H1 (cell line): ENCODE data around the gene HDAC7. TPM values are rescaled to one million over a fixed set of nuclear protein-coding genes. Genes with fewer than 3 reads are reported as not detected.

Experiments
- CTCF ChIA-PET: fragments of 300-600 bp; sonication (Branson Sonifier 250); formaldehyde crosslinking; loops from one replicate; lab custom pipeline; 2021; ENCODE audit not compliant: partially characterized antibody; lab: Charles Lee
- POLR2A ChIA-PET: fragments of 300-600 bp; sonication (Branson Sonifier 250); formaldehyde crosslinking; loops from one replicate; lab custom pipeline; 2021; ENCODE audit warnings: inconsistent platforms; ENCODE audit not compliant: partially characterized antibody; lab: Charles Lee
- DNase-seq, 2 experiments: peaks; one replicate each; pipeline versions ENCODE4 v3.0.0 to v3.0.0-alpha.2; 2010 to 2022; ENCODE audit warnings: low spot score in 2 of 2, low read depth in 1 of 2, mixed read lengths in 1 of 2
- FAIRE-seq: peaks from 2 replicates; lab custom pipeline; 2011; peaks lifted over from hg19 to GRCh38; lab: Jason Lieb, UNC
- H2AFZ ChIP-seq: 2 replicates; pipeline ENCODE4 v1.8.1; 2012; ENCODE audit warnings: low read length, inconsistent platforms
- H2AK5ac ChIP-seq: 2 replicates; pipeline ENCODE4 v1.6.1; 2013; ENCODE audit warnings: low read depth, low read length
- H2BK120ac ChIP-seq: replicated peaks from 2 replicates; pipeline ENCODE3; 2013; ENCODE audit warnings: low read depth, low read length, inconsistent platforms
- H2BK12ac ChIP-seq: 2 replicates; pipeline ENCODE4 v1.6.1; 2013; ENCODE audit warnings: low read depth, low read length
- H2BK15ac ChIP-seq: 2 replicates; pipeline ENCODE4 v1.6.1; 2013; ENCODE audit warnings: low read length
- H2BK20ac ChIP-seq: 2 replicates; pipeline ENCODE4 v1.6.1; 2013; ENCODE audit warnings: low read length
- H2BK5ac ChIP-seq: 2 replicates; pipeline ENCODE4 v1.6.1; 2013; ENCODE audit warnings: low read depth, low read length
- H3K14ac ChIP-seq: 2 replicates; pipeline ENCODE4 v1.6.1; 2013; ENCODE audit warnings: inconsistent platforms; ENCODE audit not compliant: insufficient read length
- H3K18ac ChIP-seq: 2 replicates; pipeline ENCODE4 v1.6.1; 2013; ENCODE audit warnings: low read length; ENCODE audit errors: extremely low read depth
- H3K23ac ChIP-seq: 2 replicates; pipeline ENCODE4 v1.6.1; 2013; ENCODE audit warnings: inconsistent platforms; ENCODE audit not compliant: insufficient read length
- H3K23me2 ChIP-seq: 2 replicates; pipeline ENCODE4 v1.6.1; 2013; ENCODE audit warnings: low read depth, low read length
- H3K27ac ChIP-seq: 2 replicates; pipeline ENCODE4 v1.6.1; 2011; ENCODE audit warnings: low read depth, low read length, inconsistent platforms
- H3K27me3 ChIP-seq, 4 experiments: replicated peaks in 1 of 4; 1 replicate in 1 of 4; 2 replicates in 3 of 4; pipeline versions ENCODE4 v1.6.1 to v1.8.1; 2011 to 2013; ENCODE audit warnings: low read length in 3 of 4, mild to moderate bottlenecking in 3 of 4, inconsistent platforms in 2 of 4, mixed read lengths in 2 of 4, moderate library complexity in 1 of 4; ENCODE audit not compliant: control insufficient read depth in 3 of 4, insufficient read depth in 3 of 4; ENCODE audit errors: extremely low read depth in 1 of 4
- H3K36me3 ChIP-seq, 4 experiments: 2 replicates each; pipeline versions ENCODE4 v1.6.1 to v1.8.1; 2011 to 2013; ENCODE audit warnings: mild to moderate bottlenecking in 4 of 4, low read length in 3 of 4, moderate library complexity in 2 of 4, control low read depth in 1 of 4, inconsistent platforms in 1 of 4; ENCODE audit not compliant: insufficient read depth in 4 of 4, control insufficient read depth in 2 of 4
- H3K4ac ChIP-seq: replicated peaks from 2 replicates; pipeline ENCODE3; 2013; ENCODE audit warnings: low read length, low read depth, mixed read lengths, inconsistent platforms; ENCODE audit not compliant: insufficient read length
- H3K4me1 ChIP-seq, 4 experiments: replicated peaks in 1 of 4; 1 replicate in 1 of 4; 2 replicates in 3 of 4; pipeline versions ENCODE4 v1.6.1 to v1.8.1; 2011 to 2013; ENCODE audit warnings: low read length in 3 of 4, inconsistent platforms in 2 of 4, mixed read lengths in 1 of 4; ENCODE audit not compliant: insufficient read depth in 4 of 4, control insufficient read depth in 3 of 4
- H3K4me2 ChIP-seq, 2 experiments: 2 replicates each; pipeline versions ENCODE4 v1.6.1 to v1.8.1; 2011 to 2013; ENCODE audit warnings: low read depth in 2 of 2, low read length in 2 of 2, control low read depth in 1 of 2, inconsistent platforms in 1 of 2, mild to moderate bottlenecking in 1 of 2; ENCODE audit not compliant: insufficient read depth in 1 of 2
- H3K4me3 ChIP-seq, 4 experiments: fragments of 200-600, 300-600 bp in 1 of 4; sonication (generic), shearing (Covaris generic), sonication (Bioruptor Twin) in 1 of 4; 2 replicates each; pipeline versions ENCODE4 v1.5.1 to v1.8.1; 2011 to 2016; ENCODE audit warnings: low read length in 4 of 4, low read depth in 3 of 4, control low read depth in 2 of 4, inconsistent platforms in 2 of 4, mild to moderate bottlenecking in 2 of 4, mixed read lengths in 1 of 4, moderate library complexity in 1 of 4; ENCODE audit not compliant: insufficient read depth in 2 of 4; ENCODE audit errors: extremely low read depth in 1 of 4
- H3K56ac ChIP-seq: replicated peaks from 2 replicates; pipeline ENCODE3; 2013; ENCODE audit warnings: low read depth, mild to moderate bottlenecking, mixed read lengths, low read length, inconsistent platforms; ENCODE audit not compliant: insufficient read length
- H3K79me1 ChIP-seq: 2 replicates; pipeline ENCODE4 v1.6.1; 2013; ENCODE audit warnings: low read depth, low read length, control low read depth
- H3K79me2 ChIP-seq, 2 experiments: 2 replicates each; pipeline versions ENCODE4 v1.6.1 to v1.8.1; 2012 to 2013; ENCODE audit warnings: low read length in 2 of 2, mild to moderate bottlenecking in 2 of 2, inconsistent platforms in 1 of 2; ENCODE audit not compliant: insufficient read depth in 2 of 2, control insufficient read depth in 1 of 2
- H3K9ac ChIP-seq, 4 experiments: replicated peaks in 1 of 4; 1 replicate in 1 of 4; 2 replicates in 3 of 4; pipeline versions ENCODE4 v1.6.1 to v1.8.1; 2011 to 2013; ENCODE audit warnings: low read depth in 3 of 4, low read length in 3 of 4, control low read depth in 2 of 4, mild to moderate bottlenecking in 2 of 4, moderate library complexity in 2 of 4, inconsistent platforms in 1 of 4; ENCODE audit errors: extremely low read depth in 1 of 4
- H3K9me3 ChIP-seq, 2 experiments: 2 replicates each; pipeline versions ENCODE4 v1.6.1 to v1.8.1; 2012 to 2013; ENCODE audit warnings: mild to moderate bottlenecking in 2 of 2, moderate library complexity in 2 of 2, control low read depth in 1 of 2, inconsistent platforms in 1 of 2, low read depth in 1 of 2, low read length in 1 of 2, mixed read lengths in 1 of 2; ENCODE audit not compliant: insufficient read depth in 2 of 2
- H4K20me1 ChIP-seq, 2 experiments: replicated peaks in 1 of 2; 2 replicates each; pipeline versions ENCODE3 to v1.8.1; 2011 to 2013; ENCODE audit warnings: inconsistent platforms in 2 of 2, low read length in 2 of 2, mild to moderate bottlenecking in 1 of 2; ENCODE audit not compliant: insufficient read depth in 2 of 2, control insufficient read depth in 1 of 2
- H4K5ac ChIP-seq: 2 replicates; pipeline ENCODE4 v1.6.1; 2013; ENCODE audit warnings: low read length, low read depth, mixed read lengths, inconsistent platforms; ENCODE audit not compliant: insufficient read length
- H4K8ac ChIP-seq: 2 replicates; pipeline ENCODE4 v1.8.0; 2013; ENCODE audit warnings: mild to moderate bottlenecking, moderate library complexity, low read length, inconsistent platforms; ENCODE audit not compliant: insufficient read depth; ENCODE audit errors: extremely low read depth
- H4K91ac ChIP-seq: replicated peaks from 2 replicates; pipeline ENCODE3; 2013; ENCODE audit warnings: low read length, mixed read lengths, inconsistent platforms; ENCODE audit not compliant: insufficient read length
- ATF2 ChIP-seq: IDR thresholded peaks from 2 replicates; pipeline ENCODE4 v1.6.1; 2012; ENCODE audit warnings: low read length, inconsistent platforms
- BACH1 ChIP-seq: IDR thresholded peaks from 2 replicates; pipeline ENCODE4 v1.6.1; 2012; ENCODE audit warnings: low read length, improper control_type of control experiment
- CBX5 ChIP-seq: fragments of 300-800, 300-1000 bp; sonication (generic); IDR thresholded peaks from 2 replicates; pipeline ENCODE4 v1.7.1; 2016; ENCODE audit warnings: antibody characterized with exemption, low read length, low read depth
- CHD2 ChIP-seq: IDR thresholded peaks from 2 replicates; pipeline ENCODE4 v1.6.1; 2012; ENCODE audit warnings: low read length, improper control_type of control experiment
- GTF2F1 ChIP-seq: IDR thresholded peaks from 2 replicates; pipeline ENCODE4 v1.6.1; 2012; ENCODE audit warnings: low read depth, low read length, improper control_type of control experiment, borderline replicate concordance
- HDAC6 ChIP-seq: IDR thresholded peaks from one replicate; pipeline ENCODE4 v1.7.1; 2012; ENCODE audit warnings: low read depth, mild to moderate bottlenecking, inconsistent platforms, low read length, moderate library complexity
- JUND ChIP-seq: IDR thresholded peaks from 2 replicates; pipeline ENCODE4 v1.6.1; 2011; ENCODE audit warnings: mild to moderate bottlenecking, improper control_type of control experiment, low read length
- KDM4A ChIP-seq: IDR thresholded peaks from one replicate; pipeline ENCODE4 v1.7.1; 2012; ENCODE audit warnings: low read depth, mild to moderate bottlenecking, moderate library complexity, low read length, inconsistent platforms; ENCODE audit not compliant: severe bottlenecking
- KDM5A ChIP-seq: fragments of 200-600 bp; IDR thresholded peaks from 2 replicates; pipeline ENCODE4 v1.7.1; 2012; ENCODE audit warnings: mild to moderate bottlenecking, low read length, inconsistent platforms, mixed read lengths
- MAX ChIP-seq: IDR thresholded peaks from 2 replicates; pipeline ENCODE4 v1.6.1; 2012; ENCODE audit warnings: inconsistent platforms
- POLR2A ChIP-seq, 2 experiments: IDR thresholded peaks; 1 replicate in 1 of 2; 2 replicates in 1 of 2; pipeline ENCODE4 v1.6.1; 2011; ENCODE audit warnings: low read depth in 2 of 2, low read length in 2 of 2, mild to moderate bottlenecking in 2 of 2; ENCODE audit errors: control extremely low read depth in 1 of 2
- SIRT6 ChIP-seq: IDR thresholded peaks from one replicate; pipeline ENCODE4 v1.7.1; 2012; ENCODE audit warnings: low read length, inconsistent platforms
- SIX5 ChIP-seq: IDR thresholded peaks from 2 replicates; pipeline ENCODE4 v1.6.1; 2011; ENCODE audit warnings: mild to moderate bottlenecking, low read depth, low read length
- SUZ12 ChIP-seq: fragments of 200-600 bp; sonication (generic); IDR thresholded peaks from 2 replicates; pipeline ENCODE4 v1.6.1; 2012; ENCODE audit warnings: mild to moderate bottlenecking, inconsistent platforms, low read length, moderate library complexity, mixed read lengths
- WGBS, 2 experiments: shearing (Covaris generic) in 1 of 2; methylation state at CpG; one replicate each; pipeline versions ENCODE4 v1.1.6 to v1.1.7; 2013 to 2015; ENCODE audit warnings: low lambda C conversion rate in 2 of 2, mixed read lengths in 2 of 2, inconsistent platforms in 1 of 2, low coverage in 1 of 2, missing lambda C conversion rate in 1 of 2; ENCODE audit not compliant: insufficient replicate concordance in 2 of 2, insufficient coverage in 1 of 2, insufficient read length in 1 of 2; ENCODE audit errors: extremely low coverage in 1 of 2, missing lambda C conversion rate in 1 of 2; 5-methylcytosine and 5-hydroxymethylcytosine counted together
- polyA plus RNA-seq, 7 experiments: library from polyadenylated mRNA; depleted of rRNA in 3 of 7; stranded (reverse) in 5 of 7; unstranded in 2 of 7; fragments of >200 nt in 5 of 7; fragments of 200-250 nt in 2 of 7; gene quantifications; 1 replicate in 5 of 7; 2 replicates in 1 of 7; 4 replicates in 1 of 7; pipeline versions ENCODE4 v1.2.1 to v1.2.3, GENCODE V29; 2011 to 2013; ENCODE audit warnings: missing spikeins in 2 of 7, mixed read lengths in 2 of 7
- total RNA-seq: library from RNA; stranded (reverse); fragmentation: NEBNext Ultra II Directional; extraction: Animal tissue kit (Norgen Biotek cat#: 25700); gene quantifications from 2 replicates; pipeline ENCODE4 v1.2.1, GENCODE V29; 2021

Gene HDAC7
- total and polyA plus RNA-seq, 2 of the 8 experiments (the other 6 are each of a cell fraction or from before 2014, with no cell fraction given) = 25.5 to 84.9 TPM

- no peak overlapping the region for H3K4me2 ChIP-seq
- 95% methylated on average over 2 of the region's 2 CpGs; no CpG with 5 or more reads in 1 of the 2 experiments for WGBS, 2 experiments
- H3K9me3 ChIP-seq = no peaks in the 10 kb centered on the region
- H3K79me2 ChIP-seq = no peaks in the 10 kb centered on the region
- DNase-seq (no peak), FAIRE-seq (no peak)
- no peaks in the 10 kb centered on the region for H4K20me1 ChIP-seq
- H3K79me1 ChIP-seq = no peaks in the 10 kb centered on the region; the same call in 1 of the 2 replicates
- no peak overlapping the region for H2AFZ ChIP-seq
- H2AK5ac ChIP-seq = no peak overlapping the region
- ChIA-PET CTCF (interaction anchor here (0.7 to 30.5 kb wide), 12 partner anchors 8 to 124 kb away, joined by 3 to 2001 read pairs (median 4); partner anchors contain the start of genes HDAC7, RAPGEF3 and SLC48A1), POLR2A (interaction anchor here (0.9 to 28.4 kb wide), 8 partner anchors 9 to 63 kb away, joined by 3 to 480 read pairs (median 4); partner anchors contain the start of genes HDAC7 and VDR)
- no peak overlapping the region for H4K91ac ChIP-seq
- no peak overlapping the region for H3K56ac ChIP-seq
- no peak overlapping the region for H4K5ac ChIP-seq
- no peak overlapping the region for H3K4me3 ChIP-seq
- no peaks in the 10 kb centered on the region for H3K23me2 ChIP-seq
- no peak overlapping the region for H2BK15ac ChIP-seq
- no peak overlapping the region for H3K27ac ChIP-seq
- H2BK120ac ChIP-seq = no peak overlapping the region
- H2BK5ac ChIP-seq = no peak overlapping the region
- H3K36me3 ChIP-seq = no peaks in the 10 kb centered on the region
- H3K23ac ChIP-seq = no peak overlapping the region
- H3K27me3 ChIP-seq = no peaks in the 10 kb centered on the region; a peak in 2 of 7 replicates
- no peak overlapping the region for H3K4ac ChIP-seq
- no peak overlapping the region for H2BK12ac ChIP-seq
- H4K8ac ChIP-seq = no peak overlapping the region
- no peak overlapping the region for H2BK20ac ChIP-seq
- peaks cover 0 to 21% (median 5%) of the 10 kb centered on the region in 4 experiments; a peak in 6 of 7 replicates for H3K4me1 ChIP-seq
- H3K9ac ChIP-seq = no peak overlapping the region
- no peak overlapping the region for H3K14ac ChIP-seq
- no peak overlapping the region for H3K18ac ChIP-seq
- TF ChIP-seq CHD2 (no peak), GTF2F1 (no peak), KDM4A (no peak), JUND (no peak), BACH1 (no peak), SIRT6 (no peak), HDAC6 (no peak), ATF2 (no peak), CBX5 (no peak), MAX (no peak), KDM5A (no peak), SIX5 (no peak), SUZ12 (no peak), POLR2A (IDR thresholded peaks at IDR 0.05; ENCODE audit: control extremely low read depth in 1 of 2, low read depth in 2 of 2, low read length in 2 of 2) (no peak)
These were observed 21.8 kb upstream of the HDAC7 start for GRCh38 chr12:47841501-47841900.
